Ovary (tissue), 1 donor: ENCODE data around the gene IRAK1.

Experiments used
- EP300 ChIP-seq: sonication (generic); formaldehyde crosslinking; IDR thresholded peaks from one replicate; pipeline ENCODE4 v1.6.1; 2017; ENCODE audit warnings: antibody characterized with exemption
- POLR2A ChIP-seq: fragments of 450-650 bp; IDR thresholded peaks from one replicate; pipeline ENCODE4 v1.6.1; 2017; ENCODE audit warnings: antibody characterized with exemption, mild to moderate bottlenecking, moderate library complexity

DNA sequence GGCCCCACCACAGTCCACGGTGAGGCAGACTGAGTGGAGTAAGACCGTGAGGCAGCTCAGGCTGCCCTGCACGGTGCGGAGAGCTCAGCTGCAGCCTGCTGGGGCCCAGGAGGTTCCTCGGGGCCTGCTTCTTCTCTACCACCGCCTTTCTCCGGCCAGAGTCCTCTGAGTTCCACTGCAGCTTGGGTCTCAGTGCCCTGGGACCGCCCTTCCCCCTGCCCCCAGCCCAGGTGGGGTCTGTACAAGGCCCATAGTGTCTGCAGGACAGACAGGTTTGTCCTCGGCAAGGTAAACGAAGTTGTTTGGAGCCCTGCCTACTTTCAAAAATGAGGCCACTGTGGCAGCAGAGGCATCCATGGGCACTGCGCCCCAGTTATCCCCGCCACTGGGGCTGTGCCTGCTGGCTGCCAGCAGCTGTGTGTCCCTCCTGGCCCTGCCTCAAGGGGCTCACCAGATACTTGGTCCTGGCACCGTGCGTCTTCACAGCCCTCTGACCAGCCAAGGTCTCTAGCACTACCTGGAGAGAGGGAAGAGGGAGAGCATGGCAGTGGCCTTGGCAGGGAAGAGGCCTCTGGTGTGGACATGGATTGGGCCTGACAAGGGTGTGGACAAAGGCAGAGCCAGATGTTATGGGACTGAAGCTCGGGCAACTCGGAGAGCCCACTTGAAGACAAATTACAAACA lies 4.0 kb downstream of the IRAK1 start:
- no peak for TF ChIP-seq POLR2A
- TF ChIP-seq EP300: no peak
